SIG-M5 treated with dmso at 0.1 percent for 504 hours (cell line): ENCODE results near the gene AKR1D1.
"Not testable (repeated sequence)": the region's sequence is repeated elsewhere in the genome, so short reads cannot be mapped to it uniquely, and the experiment has no call there.

Experiments used
- DNase-seq: peaks from one replicate; lab custom pipeline; 2025; ENCODE audit not compliant: unreplicated experiment; lab: John Stamatoyannopoulos, UW

The AKR1D1 gene

GRCh38 chr7:138072726-138073125, 3.5 kb upstream of the AKR1D1 start:
- no peak for DNase-seq

GRCh38 chr7:138074121-138074520, 2.1 kb upstream of the AKR1D1 start:
- DNase-seq, result no peak

GRCh38 chr7:138074540-138074939, 1.7 kb upstream of the AKR1D1 start:
- DNase-seq, result no peak

- no peak for DNase-seq
Measured at GRCh38 chr7:138075350-138075749, 909 bp upstream of the AKR1D1 start.

- DNase-seq, result not testable (repeated sequence)
Measured at GRCh38 chr7:138075786-138076185, 473 bp upstream of the AKR1D1 start.

GRCh38 chr7:138077809-138078208, 1.6 kb downstream of the AKR1D1 start:
- DNase-seq, result no peak

- no peak for DNase-seq
Measured at GRCh38 chr7:138079137-138079536, 2.9 kb downstream of the AKR1D1 start.

- DNase-seq, result no peak
Measured at GRCh38 chr7:138081868-138082267, 5.6 kb downstream of the AKR1D1 start.

GRCh38 chr7:138083859-138084258, 7.6 kb downstream of the AKR1D1 start:
- DNase-seq, result no peak

- no peak for DNase-seq
Measured at GRCh38 chr7:138086563-138087270, 10.5 kb downstream of the AKR1D1 start.

- DNase-seq, result peak; percentile 22
Measured at GRCh38 chr7:138089080-138089901, 13.0 kb downstream of the AKR1D1 start.

GRCh38 chr7:138091032-138091431, 14.8 kb downstream of the AKR1D1 start:
- DNase-seq, result no peak

GRCh38 chr7:138091840-138092239, 15.6 kb downstream of the AKR1D1 start:
- not testable (repeated sequence) for DNase-seq

- DNase-seq, result no peak
Measured at GRCh38 chr7:138092486-138093028, 16.3 kb downstream of the AKR1D1 start.

- no peak for DNase-seq
Measured at GRCh38 chr7:138095972-138096935, 20.0 kb downstream of the AKR1D1 start.

- peak; percentile 51 for DNase-seq
Measured at GRCh38 chr7:138097064-138097741, 20.9 kb downstream of the AKR1D1 start.

- no peak for DNase-seq
Measured at GRCh38 chr7:138099813-138100212, 23.6 kb downstream of the AKR1D1 start.

- no peak for DNase-seq
Measured at GRCh38 chr7:138105221-138105620, 29.0 kb downstream of the AKR1D1 start.

GRCh38 chr7:138115047-138115446, 38.8 kb downstream of the AKR1D1 start:
- DNase-seq, result no peak

- no peak for DNase-seq
Measured at GRCh38 chr7:138116141-138116540, 39.9 kb downstream of the AKR1D1 start.
